ENCODE results near the gene TUBD1.
"Not testable (repeated sequence)": the region's sequence is repeated elsewhere in the genome, so short reads cannot be mapped to it uniquely, and the experiment has no call there.

The TUBD1 gene

GRCh38 chr17:59844884-59845594 lies 47.7 kb downstream of the TUBD1 start:
- DNase-seq (ENCODE audit: low read depth) = no peak

DNA sequence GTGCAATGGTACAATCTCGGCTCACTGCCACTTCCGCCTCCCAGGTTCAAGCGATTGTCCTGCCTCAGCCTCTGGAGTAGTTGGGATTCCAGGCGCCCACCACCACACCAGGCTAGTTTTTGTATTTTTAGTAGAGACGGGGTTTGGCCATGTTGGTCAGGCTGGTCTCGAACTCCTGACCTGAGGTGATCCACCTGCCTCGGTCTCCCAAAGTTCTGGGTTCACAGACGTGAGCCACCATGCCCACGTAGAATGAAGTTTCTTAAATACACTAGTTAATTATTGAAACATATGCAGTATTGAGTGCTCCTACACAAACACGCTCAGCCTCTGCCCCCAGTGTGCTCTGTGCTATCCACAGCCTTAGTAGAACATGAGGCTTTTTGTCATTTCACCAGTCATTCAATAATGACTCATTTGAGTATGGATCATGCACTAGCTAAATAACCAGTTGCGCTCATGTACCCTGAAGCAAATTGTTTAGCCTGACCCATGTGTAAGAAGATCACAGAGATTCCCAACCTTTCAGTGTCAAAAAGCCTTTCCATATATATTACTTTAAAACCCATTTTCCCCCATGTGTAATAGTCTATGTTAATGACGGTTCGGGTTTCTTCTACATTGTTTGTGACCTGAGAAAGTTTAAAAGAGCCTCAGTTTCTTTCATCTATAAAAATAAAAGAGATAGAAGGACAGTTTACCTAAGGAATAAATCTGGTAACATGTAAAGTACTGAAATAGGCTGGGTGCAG lies 49.7 kb downstream of the TUBD1 start:
- no peak for DNase-seq (ENCODE audit: low read depth)

- not testable (repeated sequence) for DNase-seq (ENCODE audit: low read depth)
Measured at GRCh38 chr17:59841882-59842263, 50.9 kb downstream of the TUBD1 start.

GRCh38 chr17:59841091-59841881 lies 51.5 kb downstream of the TUBD1 start:
- DNase-seq (ENCODE audit: low read depth) = not testable (repeated sequence)

- no peak for DNase-seq (ENCODE audit: low read depth)
Measured at GRCh38 chr17:59840329-59841090, 52.2 kb downstream of the TUBD1 start.

DNA sequence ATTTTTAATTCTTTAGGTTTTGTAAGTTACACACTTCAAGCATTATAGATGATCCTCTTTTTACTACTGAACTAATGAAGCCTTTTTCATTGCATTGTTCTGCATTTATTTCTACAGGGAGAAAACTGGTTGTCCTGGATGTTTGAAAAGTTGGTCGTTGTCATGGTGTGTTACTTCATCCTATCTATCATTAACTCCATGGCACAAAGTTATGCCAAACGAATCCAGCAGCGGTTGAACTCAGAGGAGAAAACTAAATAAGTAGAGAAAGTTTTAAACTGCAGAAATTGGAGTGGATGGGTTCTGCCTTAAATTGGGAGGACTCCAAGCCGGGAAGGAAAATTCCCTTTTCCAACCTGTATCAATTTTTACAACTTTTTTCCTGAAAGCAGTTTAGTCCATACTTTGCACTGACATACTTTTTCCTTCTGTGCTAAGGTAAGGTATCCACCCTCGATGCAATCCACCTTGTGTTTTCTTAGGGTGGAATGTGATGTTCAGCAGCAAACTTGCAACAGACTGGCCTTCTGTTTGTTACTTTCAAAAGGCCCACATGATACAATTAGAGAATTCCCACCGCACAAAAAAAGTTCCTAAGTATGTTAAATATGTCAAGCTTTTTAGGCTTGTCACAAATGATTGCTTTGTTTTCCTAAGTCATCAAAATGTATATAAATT lies 53.0 kb downstream of the TUBD1 start:
- DNase-seq (ENCODE audit: low read depth) = no peak

DNA sequence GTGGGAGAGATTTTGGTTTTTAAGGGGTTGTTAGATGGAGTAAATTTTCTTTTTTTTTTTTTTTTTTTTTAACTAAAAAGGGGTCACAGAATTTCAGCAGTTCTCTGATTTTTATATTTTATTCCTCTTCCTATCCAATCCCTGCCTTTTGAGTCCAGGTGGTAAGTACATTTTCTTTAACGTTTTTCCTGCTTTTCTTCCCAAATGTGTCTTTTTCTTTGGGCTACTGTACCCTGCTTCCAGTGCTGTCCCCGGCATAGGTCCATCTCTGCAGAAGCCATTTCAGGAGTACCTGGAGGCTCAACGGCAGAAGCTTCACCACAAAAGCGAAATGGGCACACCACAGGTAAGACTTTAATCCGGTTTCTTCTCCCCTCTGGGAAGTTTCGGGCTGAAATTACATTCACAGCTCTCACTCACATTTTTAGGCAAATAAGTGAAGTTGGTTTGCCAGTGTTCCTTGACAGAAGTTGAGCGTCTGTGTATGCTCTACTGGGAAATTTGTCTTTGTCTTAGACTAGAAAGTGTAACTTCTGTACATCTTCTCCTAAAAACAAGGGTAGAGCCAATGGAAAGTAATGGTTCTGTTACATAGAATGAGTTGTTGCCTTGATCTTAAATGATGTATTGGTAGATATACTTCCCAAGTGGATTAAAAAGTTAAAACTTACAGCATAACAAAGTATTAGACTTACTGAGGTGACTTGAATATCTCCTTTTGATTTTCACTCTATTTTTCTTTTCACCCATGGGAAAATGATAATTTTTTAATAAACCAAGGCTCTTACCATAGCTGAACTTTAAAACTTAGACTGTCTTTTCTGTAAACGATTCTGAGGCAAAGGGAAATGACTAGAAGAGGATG lies 54.5 kb downstream of the TUBD1 start:
- no peak for DNase-seq (ENCODE audit: low read depth)

DNA sequence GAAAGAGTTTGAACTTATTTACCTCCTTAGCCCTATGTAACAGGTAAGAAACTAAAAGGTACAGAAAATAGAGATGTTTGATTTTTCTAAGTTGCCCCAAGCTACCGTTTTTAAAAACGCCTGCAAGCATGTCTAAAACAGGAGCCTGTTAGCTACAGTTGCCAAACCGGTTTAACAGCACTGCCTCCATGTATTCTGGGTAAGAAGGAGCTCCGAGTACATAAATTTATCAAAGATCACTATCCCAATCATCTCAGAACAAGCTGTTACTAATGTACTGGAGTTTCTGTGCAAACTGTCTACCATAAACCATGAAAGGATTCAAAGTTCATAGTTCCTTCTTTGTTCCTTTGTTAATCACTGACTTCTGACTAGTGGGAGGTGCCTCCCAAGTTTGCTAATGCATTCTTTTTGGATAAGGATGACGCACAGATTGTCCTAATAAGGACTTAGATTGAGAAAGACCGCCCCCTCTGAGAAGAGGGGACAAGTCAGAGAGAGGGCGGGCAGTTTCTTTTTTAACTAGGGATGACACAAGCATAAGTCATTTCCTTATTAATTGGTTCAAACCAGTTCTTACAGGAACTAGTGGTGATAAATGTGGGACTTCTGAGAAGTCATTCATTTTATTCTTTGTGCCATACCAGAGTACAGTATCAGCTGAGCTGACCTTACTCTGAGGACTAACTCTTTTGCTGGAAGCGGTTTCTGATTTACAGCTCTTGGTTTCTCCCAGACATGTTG lies 55.3 kb downstream of the TUBD1 start:
- no peak for DNase-seq (ENCODE audit: low read depth)

DNA sequence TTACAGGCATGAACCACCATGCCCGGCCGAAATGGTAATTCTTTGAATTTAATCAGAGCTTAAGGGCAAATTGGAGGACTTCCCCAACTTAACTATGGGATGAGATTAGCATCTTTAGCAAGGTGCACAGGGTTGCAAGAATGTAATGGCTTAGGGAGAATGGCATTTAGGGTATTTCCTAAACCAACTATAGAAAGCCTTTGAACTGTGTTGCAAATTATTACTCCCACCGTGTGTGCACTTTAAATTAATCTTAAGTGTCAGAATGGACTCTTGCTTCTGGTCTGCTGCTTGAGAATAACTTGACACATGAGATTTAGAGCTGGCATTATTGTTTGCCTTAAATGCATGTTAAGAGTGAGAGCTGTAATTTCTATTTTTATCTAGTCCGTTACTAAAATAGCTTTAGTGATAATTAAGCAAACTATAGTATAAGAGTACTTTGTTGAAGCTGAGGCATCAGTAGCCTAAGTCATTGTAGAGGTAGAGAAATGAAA lies 59.8 kb downstream of the TUBD1 start:
- no peak for DNase-seq (ENCODE audit: low read depth)

- no peak for DNase-seq (ENCODE audit: low read depth)
Measured at GRCh38 chr17:59830846-59831486, 61.8 kb downstream of the TUBD1 start.

GRCh38 chr17:59830007-59830630 lies 62.6 kb downstream of the TUBD1 start:
- no peak for DNase-seq (ENCODE audit: low read depth)

DNA sequence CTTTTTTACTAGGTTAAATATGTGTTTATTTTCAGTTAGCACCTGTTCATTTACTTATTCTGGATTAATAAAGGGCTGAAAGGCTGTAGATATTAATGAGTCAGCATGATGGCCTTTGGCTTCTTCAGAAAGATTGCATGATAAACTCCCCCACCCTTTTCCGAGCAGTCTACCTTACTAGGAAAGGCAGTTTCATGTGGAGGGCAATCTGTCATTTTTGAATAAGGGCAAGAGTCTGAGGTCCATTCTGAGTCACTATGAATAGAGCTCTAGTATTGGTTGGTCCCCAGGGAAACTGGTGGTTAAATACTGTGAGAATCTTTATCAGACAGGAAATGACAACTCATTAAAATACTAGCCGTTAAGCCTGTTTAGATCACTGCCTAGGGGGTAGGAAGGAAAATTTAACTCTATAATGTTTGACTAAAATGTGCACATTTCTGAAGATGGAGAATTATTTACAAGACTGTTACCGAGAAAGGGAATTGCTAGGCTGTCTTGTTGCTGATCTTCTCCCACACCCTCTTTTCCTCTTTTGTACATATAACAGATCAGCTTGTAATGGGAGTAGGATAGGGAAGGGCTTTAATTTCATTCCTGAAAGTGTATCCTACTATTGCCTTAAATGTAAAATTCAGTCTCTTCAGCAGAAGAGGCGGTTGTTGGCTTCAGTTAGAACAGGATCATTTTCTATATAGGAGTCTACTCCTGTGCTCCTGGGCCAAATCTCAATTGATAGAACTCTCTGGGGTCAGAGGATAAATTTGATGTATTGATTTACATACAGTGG lies 63.3 kb downstream of the TUBD1 start:
- no peak for DNase-seq (ENCODE audit: low read depth)

GRCh38 chr17:59828819-59829216 lies 63.9 kb downstream of the TUBD1 start:
- DNase-seq (ENCODE audit: low read depth) = not testable (repeated sequence)

DNA sequence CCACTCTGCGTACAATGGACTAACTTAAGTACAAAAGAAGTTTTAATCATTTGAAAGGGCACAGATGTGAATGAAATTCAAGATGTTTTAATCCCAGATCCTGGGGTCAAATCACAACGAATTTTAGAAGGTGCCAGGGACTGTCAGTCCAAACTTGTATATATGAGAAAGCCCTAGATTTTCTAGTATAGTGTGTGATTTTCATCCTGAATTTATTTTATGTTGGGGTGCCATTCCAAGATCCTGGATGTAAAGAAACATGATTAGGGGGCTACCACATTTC lies 64.3 kb downstream of the TUBD1 start:
- DNase-seq (ENCODE audit: low read depth) = no peak

DNA sequence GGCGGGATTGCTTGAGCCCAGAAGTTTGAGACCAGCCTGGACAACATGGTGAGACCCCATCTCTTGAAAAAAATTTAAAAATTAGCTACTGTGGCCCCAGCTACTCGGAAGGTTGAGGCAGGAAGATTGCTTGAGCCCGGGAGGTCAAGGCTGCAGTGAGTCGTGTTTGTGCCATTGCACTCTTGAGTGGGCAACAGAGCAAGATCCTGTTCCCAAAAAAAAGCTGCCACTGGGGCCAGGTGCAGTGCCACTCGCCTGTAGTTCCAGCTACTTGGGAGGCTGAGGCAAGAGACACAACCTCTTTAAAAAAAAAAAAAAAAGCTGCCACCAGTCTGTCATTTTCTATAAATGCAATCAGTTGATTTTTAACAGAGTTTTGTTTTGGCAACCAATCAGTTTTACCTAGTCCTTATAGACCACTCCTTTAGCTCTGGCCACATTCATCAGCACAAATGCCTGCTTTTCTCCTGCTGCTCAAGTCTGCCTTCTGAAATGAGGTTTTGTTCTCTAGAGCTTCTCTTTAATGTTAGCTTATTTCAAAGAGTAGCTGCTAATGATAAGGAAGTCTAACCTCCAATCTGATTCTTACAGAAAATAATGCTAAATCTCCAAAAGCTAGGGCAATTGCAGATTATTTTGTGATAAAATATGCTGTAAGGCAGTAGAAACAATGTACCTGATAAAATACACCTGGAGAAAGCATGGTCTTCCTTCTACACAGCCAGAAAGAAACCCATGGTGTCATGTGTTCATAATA lies 64.8 kb downstream of the TUBD1 start:
- no peak for DNase-seq (ENCODE audit: low read depth)

- DNase-seq (ENCODE audit: low read depth) = no peak
Measured at GRCh38 chr17:59826706-59827453, 65.9 kb downstream of the TUBD1 start.
